ENCODE results near the gene PPM1B.
"Not testable (repeated sequence)": the region's sequence is repeated elsewhere in the genome, so short reads cannot be mapped to it uniquely, and the experiment has no call there.

PPM1B gene

GRCh38 chr2:44203542-44203941 is 34.9 kb downstream of the PPM1B start:
- DNase-seq, result no peak

GRCh38 chr2:44205169-44205568 is 36.5 kb downstream of the PPM1B start:
- DNase-seq, result peak; percentile 12

- no peak for DNase-seq
Observed at GRCh38 chr2:44207102-44207501, 38.4 kb downstream of the PPM1B start.

- DNase-seq, result not testable (repeated sequence)
Observed at GRCh38 chr2:44207648-44208047, 39.0 kb downstream of the PPM1B start.

GRCh38 chr2:44210362-44210761 is 41.7 kb downstream of the PPM1B start:
- DNase-seq, result no peak

- no peak for DNase-seq
Observed at GRCh38 chr2:44211183-44211582, 42.5 kb downstream of the PPM1B start.

- no peak for DNase-seq
Observed at GRCh38 chr2:44212302-44212701, 43.6 kb downstream of the PPM1B start.

- no peak for DNase-seq
Observed at GRCh38 chr2:44215827-44216226, 47.2 kb downstream of the PPM1B start.

GRCh38 chr2:44218771-44219170 is 50.1 kb downstream of the PPM1B start:
- no peak for DNase-seq

GRCh38 chr2:44226753-44227152 is 58.1 kb downstream of the PPM1B start:
- DNase-seq, result no peak

GRCh38 chr2:44230378-44230777 is 61.7 kb downstream of the PPM1B start:
- no peak for DNase-seq

GRCh38 chr2:44233450-44234128 is 64.9 kb downstream of the PPM1B start:
- no peak for DNase-seq

GRCh38 chr2:44237221-44237620 is 68.5 kb downstream of the PPM1B start:
- peak; percentile 61 for DNase-seq

- no peak for DNase-seq
Observed at GRCh38 chr2:44242904-44243303, 74.2 kb downstream of the PPM1B start.

GRCh38 chr2:44244135-44244871 is 75.6 kb downstream of the PPM1B start:
- DNase-seq, result peak; percentile 69

- no peak for DNase-seq
Observed at GRCh38 chr2:44245083-44245861, 76.6 kb downstream of the PPM1B start.

- no peak for DNase-seq
Observed at GRCh38 chr2:44246436-44246835, 77.8 kb downstream of the PPM1B start.

- no peak for DNase-seq
Observed at GRCh38 chr2:44246840-44247369, 78.2 kb downstream of the PPM1B start.

GRCh38 chr2:44247924-44248323 is 79.2 kb downstream of the PPM1B start:
- DNase-seq, result no peak

GRCh38 chr2:44249269-44249668 is 80.6 kb downstream of the PPM1B start:
- DNase-seq, result not testable (repeated sequence)

GRCh38 chr2:44250376-44250775 is 81.7 kb downstream of the PPM1B start:
- DNase-seq, result no peak

GRCh38 chr2:44254023-44254422 is 85.3 kb downstream of the PPM1B start:
- no peak for DNase-seq

- not testable (repeated sequence) for DNase-seq
Observed at GRCh38 chr2:44255704-44256103, 87.0 kb downstream of the PPM1B start.

Data from activated CD4-positive, alpha-beta T cell treated with anti-CD3 and anti-CD28 coated beads, Interleukin-2, amount 50 U/mL, for 16 hours (primary cell).